ACC112 (cell line): ENCODE data around the gene FMNL1.

Source experiments
- H2AFZ ChIP-seq: fragments of 200-600 bp; sonication (generic); one replicate; pipeline ENCODE4 v1.6.0; 2017; ENCODE audit warnings: antibody characterized with exemption, low read length; ENCODE audit not compliant: unreplicated experiment
- H3K27ac ChIP-seq: fragments of 200-600 bp; sonication (generic); 2 replicates; pipeline ENCODE4 v1.5.1; 2014; ENCODE audit warnings: low read depth, mild to moderate bottlenecking, antibody characterized with exemption, low read length, moderate library complexity
- H3K27me3 ChIP-seq: fragments of 200-600 bp; sonication (generic); 2 replicates; pipeline ENCODE4 v1.6.1; 2014; ENCODE audit warnings: mild to moderate bottlenecking, antibody characterized with exemption, low read length, moderate library complexity, mixed read lengths; ENCODE audit not compliant: insufficient read depth
- H3K36me3 ChIP-seq: fragments of 200-600 bp; sonication (generic); 2 replicates; pipeline ENCODE4 v1.6.1; 2016; ENCODE audit warnings: mild to moderate bottlenecking, antibody characterized with exemption, low read length, moderate library complexity, mixed read lengths; ENCODE audit not compliant: insufficient read depth
- H3K4me1 ChIP-seq: fragments of 200-600 bp; sonication (generic); one replicate; pipeline ENCODE4 v1.6.1; 2016; ENCODE audit warnings: low read length, mixed read lengths; ENCODE audit not compliant: insufficient read depth, unreplicated experiment, control insufficient read depth
- H3K4me3 ChIP-seq: fragments of 200-600 bp; sonication (generic); 2 replicates; pipeline ENCODE4 v1.5.1; 2014; ENCODE audit warnings: mild to moderate bottlenecking, low read depth, low read length
- H3K79me2 ChIP-seq: fragments of 200-600 bp; sonication (generic); one replicate; pipeline ENCODE4 v1.6.0; 2016; ENCODE audit warnings: low read length; ENCODE audit not compliant: control insufficient read depth, unreplicated experiment, insufficient read depth

FMNL1 gene

DNA sequence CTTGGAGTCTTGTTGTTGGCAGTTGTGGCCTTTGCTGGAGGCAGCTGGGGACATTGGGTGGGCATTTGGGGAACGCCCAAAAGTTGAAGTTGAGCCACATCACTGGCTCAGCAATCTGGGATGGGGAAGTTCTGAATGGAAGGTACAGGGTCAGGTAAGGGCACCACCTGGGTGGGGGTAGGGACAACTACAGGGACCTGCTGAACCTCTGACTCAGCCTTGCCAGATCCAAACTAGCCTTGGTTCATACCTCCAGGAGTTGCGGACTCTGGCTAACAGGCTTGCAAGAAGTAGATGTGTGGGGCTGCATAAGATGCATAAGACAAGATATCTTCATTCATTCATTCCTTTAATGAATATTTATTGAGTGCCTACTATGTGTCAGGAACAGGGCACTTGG, 16.0 kb downstream of the FMNL1 start:
- H3K79me2 ChIP-seq, result no peaks in the 10 kb centered on the region
- no peaks in the 10 kb centered on the region for H3K27me3 ChIP-seq
- H3K27ac ChIP-seq, result no peak overlapping the region
- no peaks in the 10 kb centered on the region for H3K4me1 ChIP-seq
- no peaks in the 10 kb centered on the region for H3K36me3 ChIP-seq
- no peak overlapping the region for H3K4me3 ChIP-seq
- no peak overlapping the region for H2AFZ ChIP-seq

DNA sequence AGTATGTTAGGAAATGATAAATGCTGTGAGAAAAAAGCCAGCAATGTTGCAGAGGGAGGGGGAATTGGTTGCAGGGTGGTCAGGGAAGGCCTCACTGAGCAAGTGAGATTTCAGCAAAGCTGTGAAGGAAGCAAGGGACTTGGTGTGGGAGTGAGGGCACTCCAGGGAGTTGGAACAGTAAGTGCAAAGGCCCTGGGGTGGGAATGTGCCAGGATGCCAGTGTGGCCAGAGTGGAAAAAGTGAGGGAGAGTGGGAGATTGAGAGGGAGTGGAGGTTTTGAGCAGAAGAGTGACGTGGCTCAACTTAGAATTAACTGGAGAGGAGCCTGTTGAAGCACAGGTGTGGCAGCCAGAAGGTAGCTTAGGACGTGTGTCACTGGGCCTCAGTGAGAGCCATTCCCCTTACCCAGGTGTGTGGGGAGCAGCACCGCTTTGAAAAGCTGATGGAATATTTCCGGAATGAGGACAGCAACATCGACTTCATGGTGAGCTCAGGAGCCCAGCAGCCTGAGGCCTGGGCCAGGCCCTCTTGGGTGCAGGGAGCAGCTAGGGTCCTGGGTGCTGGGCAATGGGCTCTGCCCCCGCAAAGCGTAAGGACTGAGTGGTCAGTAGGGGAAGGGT, 16.6 kb downstream of the FMNL1 start:
- Histone ChIP-seq H3K79me2 (no peaks in the 10 kb centered on the region), H3K4me1 (no peaks in the 10 kb centered on the region), H2AFZ (no peak overlapping the region), H3K27me3 (no peaks in the 10 kb centered on the region), H3K36me3 (no peaks in the 10 kb centered on the region), H3K4me3 (no peak overlapping the region), H3K27ac (no peak overlapping the region)

DNA sequence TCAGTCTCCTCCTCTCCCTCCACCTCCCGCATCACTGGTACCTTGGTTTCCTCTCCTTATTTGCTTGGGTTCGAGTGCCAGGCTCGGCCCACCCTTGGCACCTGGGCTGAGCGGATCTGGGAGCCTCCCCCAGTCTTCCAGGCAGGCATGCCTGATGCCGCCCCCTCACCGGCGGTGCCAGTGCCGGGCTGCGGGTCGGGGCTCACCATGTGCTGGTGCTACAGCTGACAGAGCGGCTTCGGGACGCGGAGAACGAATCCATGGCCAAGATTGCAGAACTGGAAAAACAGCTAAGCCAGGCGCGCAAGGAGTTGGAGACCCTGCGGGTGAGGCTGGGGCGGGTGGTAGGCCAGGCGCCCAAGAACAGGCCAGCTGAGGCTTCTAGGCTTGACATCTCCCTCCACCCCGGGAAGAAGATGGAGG, 19.2 kb downstream of the FMNL1 start:
- no peaks in the 10 kb centered on the region for H3K4me1 ChIP-seq
- no peak overlapping the region for H3K4me3 ChIP-seq
- H3K79me2 ChIP-seq, result no peaks in the 10 kb centered on the region
- H3K27me3 ChIP-seq, result no peaks in the 10 kb centered on the region
- H3K27ac ChIP-seq, result no peak overlapping the region
- no peak overlapping the region for H2AFZ ChIP-seq
- H3K36me3 ChIP-seq, result no peaks in the 10 kb centered on the region

DNA sequence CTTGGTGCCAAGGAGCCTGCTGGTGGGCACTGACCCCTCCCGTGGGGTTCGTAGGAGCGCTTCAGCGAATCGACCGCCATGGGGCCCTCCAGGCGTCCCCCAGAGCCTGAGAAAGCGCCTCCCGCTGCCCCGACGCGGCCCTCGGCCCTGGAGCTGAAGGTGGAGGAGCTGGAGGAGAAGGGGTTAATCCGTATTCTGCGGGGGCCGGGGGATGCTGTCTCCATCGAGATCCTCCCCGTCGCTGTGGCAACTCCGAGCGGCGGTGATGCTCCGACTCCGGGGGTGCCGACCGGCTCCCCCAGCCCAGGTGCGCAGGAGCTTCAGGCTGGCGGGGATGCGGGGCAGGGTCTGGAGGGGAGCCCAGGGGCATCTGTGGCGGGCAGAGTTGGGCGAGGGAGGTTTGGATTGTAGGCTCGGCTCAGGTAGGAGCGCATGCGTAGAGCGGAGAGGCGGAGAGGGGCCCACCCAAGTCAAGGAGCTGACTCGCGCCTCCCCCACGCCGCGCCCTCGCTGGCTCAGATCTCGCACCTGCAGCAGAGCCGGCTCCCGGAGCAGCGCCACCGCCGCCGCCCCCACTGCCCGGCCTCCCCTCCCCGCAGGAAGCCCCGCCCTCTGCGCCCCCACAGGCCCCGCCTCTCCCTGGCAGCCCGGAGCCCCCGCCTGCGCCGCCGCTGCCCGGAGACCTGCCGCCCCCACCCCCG, 19.8 kb downstream of the FMNL1 start:
- Histone ChIP-seq H3K27me3 (no peaks in the 10 kb centered on the region), H3K27ac (no peak overlapping the region), H3K79me2 (no peaks in the 10 kb centered on the region), H2AFZ (no peak overlapping the region), H3K36me3 (no peaks in the 10 kb centered on the region), H3K4me1 (peaks cover 4% of the 10 kb centered on the region), H3K4me3 (no peak overlapping the region)

DNA sequence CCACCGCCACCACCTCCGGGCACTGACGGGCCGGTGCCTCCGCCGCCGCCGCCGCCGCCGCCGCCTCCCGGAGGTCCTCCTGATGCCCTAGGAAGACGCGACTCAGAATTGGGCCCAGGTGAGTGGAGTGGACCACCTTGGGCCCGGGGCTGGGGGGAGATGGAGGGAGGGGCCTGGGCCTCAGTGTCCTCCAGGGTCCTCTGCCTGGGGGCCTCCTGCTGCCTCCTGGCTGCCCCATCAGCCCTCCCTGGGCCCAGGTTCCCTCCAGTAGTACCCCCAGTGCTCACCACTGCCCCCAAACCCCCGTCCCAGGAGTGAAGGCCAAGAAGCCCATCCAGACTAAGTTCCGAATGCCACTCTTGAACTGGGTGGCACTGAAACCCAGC, 20.3 kb downstream of the FMNL1 start:
- no peaks in the 10 kb centered on the region for H3K36me3 ChIP-seq
- no peak overlapping the region for H2AFZ ChIP-seq
- no peak overlapping the region for H3K27ac ChIP-seq
- H3K4me1 ChIP-seq, result peaks cover 7% of the 10 kb centered on the region
- no peaks in the 10 kb centered on the region for H3K27me3 ChIP-seq
- no peaks in the 10 kb centered on the region for H3K79me2 ChIP-seq
- H3K4me3 ChIP-seq, result no peak overlapping the region

DNA sequence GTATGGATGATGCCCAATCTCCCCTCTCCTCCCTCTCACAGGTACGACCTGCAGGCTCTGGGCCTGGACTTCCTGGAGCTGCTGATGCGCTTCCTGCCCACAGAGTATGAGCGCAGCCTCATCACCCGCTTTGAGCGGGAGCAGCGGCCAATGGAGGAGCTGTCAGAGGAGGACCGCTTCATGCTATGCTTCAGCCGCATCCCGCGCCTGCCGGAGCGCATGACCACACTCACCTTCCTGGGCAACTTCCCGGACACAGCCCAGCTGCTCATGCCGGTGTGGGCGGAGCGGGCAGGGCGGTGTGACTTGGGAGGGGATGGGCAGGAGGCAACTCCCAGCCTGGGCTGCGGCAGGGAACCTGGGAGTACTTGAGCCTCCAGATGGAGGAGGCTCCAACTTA, 22.1 kb downstream of the FMNL1 start:
- H2AFZ ChIP-seq, result no peak overlapping the region
- H3K27ac ChIP-seq, result no peak overlapping the region
- H3K79me2 ChIP-seq, result no peaks in the 10 kb centered on the region
- peaks cover 7% of the 10 kb centered on the region for H3K4me1 ChIP-seq
- H3K36me3 ChIP-seq, result no peaks in the 10 kb centered on the region
- no peaks in the 10 kb centered on the region for H3K27me3 ChIP-seq
- H3K4me3 ChIP-seq, result no peak overlapping the region

DNA sequence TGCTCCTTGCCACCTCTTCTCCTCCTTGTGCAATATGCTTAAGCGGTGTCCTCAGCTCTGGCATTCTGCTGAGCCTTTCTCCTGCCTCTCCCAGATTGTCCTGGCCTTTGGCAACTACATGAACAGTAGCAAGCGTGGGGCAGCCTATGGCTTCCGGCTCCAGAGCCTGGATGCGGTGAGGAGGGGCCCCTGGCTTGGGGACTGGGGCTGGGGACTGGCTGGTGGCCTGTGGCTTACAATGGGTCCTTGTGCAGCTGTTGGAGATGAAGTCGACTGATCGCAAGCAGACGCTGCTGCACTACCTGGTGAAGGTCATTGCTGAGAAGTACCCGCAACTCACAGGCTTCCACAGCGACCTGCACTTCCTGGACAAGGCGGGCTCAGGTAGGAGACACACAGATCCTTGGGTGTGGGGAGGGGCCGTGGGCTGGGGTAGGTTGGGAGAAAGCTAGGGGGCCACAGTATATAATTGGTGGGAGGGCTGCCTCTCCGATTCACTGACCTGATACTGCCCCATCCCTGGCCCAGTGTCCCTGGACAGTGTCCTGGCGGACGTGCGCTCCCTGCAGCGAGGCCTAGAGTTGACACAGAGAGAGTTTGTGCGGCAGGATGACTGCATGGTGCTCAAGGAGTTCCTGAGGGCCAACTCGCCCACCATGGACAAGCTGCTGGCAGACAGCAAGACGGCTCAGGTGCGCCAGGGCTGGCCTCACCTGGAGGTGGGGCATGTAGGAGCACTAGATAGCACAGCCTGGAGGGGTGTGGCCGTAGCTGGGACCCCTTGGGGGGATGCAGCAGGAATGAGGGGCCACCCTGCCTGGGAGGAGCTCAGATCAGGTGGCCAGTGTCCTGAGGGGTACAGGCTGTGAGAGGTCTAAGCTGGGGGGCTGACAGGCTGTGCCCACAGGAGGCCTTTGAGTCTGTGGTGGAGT, 23.3 kb downstream of the FMNL1 start:
- Histone ChIP-seq H2AFZ (no peak overlapping the region), H3K4me3 (no peak overlapping the region), H3K79me2 (no peaks in the 10 kb centered on the region), H3K4me1 (peaks cover 7% of the 10 kb centered on the region), H3K27ac (no peak overlapping the region), H3K36me3 (no peaks in the 10 kb centered on the region), H3K27me3 (no peaks in the 10 kb centered on the region)

DNA sequence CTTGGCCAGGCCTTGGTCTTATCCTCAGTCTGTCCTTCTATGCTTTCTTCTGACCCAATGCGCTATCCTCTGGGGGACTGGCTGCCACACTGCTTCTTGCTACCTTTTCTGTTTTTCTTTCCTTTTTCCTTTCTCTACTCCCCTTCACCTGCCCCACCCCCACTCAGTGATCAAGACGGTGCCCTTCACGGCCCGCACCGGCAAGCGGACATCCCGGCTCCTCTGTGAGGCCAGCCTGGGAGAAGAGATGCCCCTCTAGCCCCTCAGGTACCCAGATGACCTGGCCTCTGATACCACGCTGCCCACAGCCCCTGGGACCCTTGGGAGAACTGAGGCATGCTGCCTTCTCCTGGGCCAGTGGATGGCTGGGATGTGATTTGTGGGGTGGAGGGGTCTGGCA, 24.7 kb downstream of the FMNL1 start:
- Histone ChIP-seq H3K27ac (no peak overlapping the region), H3K4me1 (peaks cover 7% of the 10 kb centered on the region), H2AFZ (no peak overlapping the region), H3K79me2 (no peaks in the 10 kb centered on the region), H3K36me3 (no peaks in the 10 kb centered on the region), H3K4me3 (peak overlapping the region; percentile 74), H3K27me3 (no peaks in the 10 kb centered on the region)

DNA sequence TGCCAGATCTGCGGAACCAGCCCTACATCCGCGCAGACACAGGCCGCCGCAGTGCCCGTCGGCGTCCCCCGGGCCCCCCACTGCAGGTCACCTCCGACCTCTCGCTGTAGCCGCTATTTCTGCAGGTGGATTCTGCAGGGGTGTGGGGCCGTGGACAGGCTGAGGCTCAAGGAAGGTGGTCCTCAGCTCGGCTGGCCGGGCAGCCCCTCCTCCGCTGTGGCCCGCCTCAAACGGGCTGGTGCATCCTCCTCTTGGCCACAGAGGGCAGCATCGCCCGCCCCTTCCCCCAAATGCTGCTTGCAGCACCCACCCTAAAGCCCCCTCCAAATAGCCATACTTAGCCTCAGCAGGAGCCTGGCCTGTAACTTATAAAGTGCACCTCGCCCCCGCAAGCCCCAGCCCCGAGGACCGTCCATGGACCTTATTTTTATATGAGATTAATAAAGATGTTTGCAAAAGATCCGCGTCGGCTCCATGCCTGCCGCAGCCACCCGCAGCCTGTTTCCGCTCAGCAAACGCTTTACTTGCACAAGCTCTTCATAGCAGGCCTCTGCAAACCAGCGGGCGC, 25.3 kb downstream of the FMNL1 start:
- no peaks in the 10 kb centered on the region for H3K79me2 ChIP-seq
- no peaks in the 10 kb centered on the region for H3K36me3 ChIP-seq
- no peaks in the 10 kb centered on the region for H3K27me3 ChIP-seq
- H3K4me3 ChIP-seq, result peak overlapping the region; percentile 74
- H3K4me1 ChIP-seq, result peaks cover 7% of the 10 kb centered on the region
- peak overlapping the region; percentile 86 for H2AFZ ChIP-seq
- no peak overlapping the region for H3K27ac ChIP-seq

DNA sequence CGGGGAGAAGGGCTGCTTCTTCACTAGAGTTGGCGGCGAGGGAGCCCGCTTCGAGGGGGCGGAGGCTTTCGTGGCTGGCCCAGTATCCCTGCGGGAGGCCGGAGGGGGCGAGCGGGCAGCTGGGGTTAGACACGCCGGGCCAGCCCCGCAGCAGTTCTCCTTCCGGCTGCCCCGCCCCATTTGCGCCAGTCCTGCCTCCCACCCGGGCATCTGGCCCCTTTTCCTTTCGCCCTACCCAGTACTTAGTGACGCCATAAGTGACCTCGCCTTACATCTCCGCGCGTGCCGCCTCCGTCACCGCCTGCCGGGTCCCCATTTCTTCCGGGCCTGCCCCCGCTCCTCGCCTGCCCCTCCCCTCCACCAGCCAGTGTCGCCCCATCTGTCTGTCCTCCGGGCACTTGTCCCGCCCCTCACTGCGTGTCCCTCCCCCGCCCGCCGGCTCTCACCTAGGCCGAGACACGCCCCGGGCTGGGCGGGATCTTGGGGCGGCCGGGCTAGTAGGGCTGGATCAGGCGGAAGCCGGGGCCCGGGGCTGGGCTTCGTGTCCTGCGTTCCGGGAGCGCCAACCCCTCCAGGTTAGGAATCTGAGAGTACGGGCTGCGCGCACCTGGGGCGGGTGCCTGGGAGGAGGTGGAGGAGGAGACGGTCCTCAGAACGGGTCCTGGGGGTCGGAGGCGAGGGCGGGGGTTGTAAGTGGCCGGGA, 25.9 kb downstream of the FMNL1 start:
- Histone ChIP-seq H3K27ac (no peak overlapping the region), H2AFZ (peak overlapping the region; percentile 86), H3K79me2 (no peaks in the 10 kb centered on the region), H3K27me3 (no peaks in the 10 kb centered on the region), H3K4me3 (peak overlapping the region; percentile 74), H3K4me1 (peaks cover 7% of the 10 kb centered on the region), H3K36me3 (no peaks in the 10 kb centered on the region)
